Transverse colon (tissue), 4 donors: Measurements from ENCODE around the gene UBALD1. TPM values are rescaled to one million over a fixed set of nuclear protein-coding genes. Genes with fewer than 3 reads are reported as not detected.

Source experiments
- DNase-seq: peaks from one replicate; pipeline ENCODE4 v3.0.0-alpha.2; 2019
- H3K27ac ChIP-seq, 4 donors: fragments of 200-600 bp; sonication (generic); 2 replicates each; pipeline ENCODE4 v1.5.1; 2016 to 2018; ENCODE audit warnings: inconsistent platforms in 4 of 4
- H3K27me3 ChIP-seq: fragments of 200-600 bp; sonication (generic); 2 replicates; pipeline ENCODE4 v1.5.1; 2017; ENCODE audit warnings: inconsistent platforms
- H3K36me3 ChIP-seq, 4 donors: fragments of 200-600 bp; sonication (generic); 2 replicates each; pipeline ENCODE4 v1.5.1; 2017 to 2019; ENCODE audit warnings: inconsistent platforms in 4 of 4
- H3K4me1 ChIP-seq, 4 donors: fragments of 200-600 bp; sonication (generic); 2 replicates each; pipeline ENCODE4 v1.5.1; 2017 to 2020; ENCODE audit warnings: inconsistent platforms in 4 of 4
- H3K4me3 ChIP-seq, 4 donors: fragments of 200-600 bp; sonication (generic); 1 replicate in 1 of 4; 2 replicates in 3 of 4; pipeline versions ENCODE4 v1.5.1 to v1.6.1; 2017 to 2019; ENCODE audit warnings: inconsistent platforms in 4 of 4
- H3K9me3 ChIP-seq, 2 donors: fragments of 200-600 bp; sonication (generic); 2 replicates each; pipeline ENCODE4 v1.5.1; 2017 to 2019; ENCODE audit warnings: inconsistent platforms in 2 of 2
- CTCF ChIP-seq, 5 experiments: fragments of 200-600 bp in 3 of 5; fragments of 450-650 bp in 2 of 5; sonication (generic) in 3 of 5; IDR thresholded peaks; 1 replicate in 2 of 5; 2 replicates in 3 of 5; pipeline ENCODE4 v1.5.1; 2016 to 2017; ENCODE audit warnings: antibody characterized with exemption in 5 of 5, inconsistent platforms in 3 of 5, mild to moderate bottlenecking in 2 of 5, moderate library complexity in 1 of 5
- EP300 ChIP-seq: sonication (generic); formaldehyde crosslinking; IDR thresholded peaks from one replicate; pipeline ENCODE4 v1.6.1; 2017; ENCODE audit warnings: antibody characterized with exemption, low read depth
- POLR2A ChIP-seq: fragments of 450-650 bp; IDR thresholded peaks from one replicate; pipeline ENCODE4 v1.6.1; 2016; ENCODE audit warnings: antibody characterized with exemption, mild to moderate bottlenecking, moderate library complexity
- POLR2AphosphoS5 ChIP-seq, 3 donors: sonication (generic); formaldehyde crosslinking; IDR thresholded peaks; one replicate each; pipeline ENCODE4 v1.6.1; 2016; ENCODE audit warnings: antibody characterized with exemption in 3 of 3
- WGBS, 2 donors: methylation state at CpG; one replicate each; pipeline ENCODE4 v1.1.5; 2018; ENCODE audit warnings: low coverage in 1 of 2; 5-methylcytosine and 5-hydroxymethylcytosine counted together
- in situ Hi-C, 4 donors: fragments of 200-750 bp; cut with MboI; loops; one replicate each; pipeline versions ENCODE4 v1.15.0 to v1.15.1; 2017; ENCODE audit warnings: low sequenced_read_pairs in 3 of 4, low pct_ligation_motif_present in 1 of 4, low pct_unique_long_range_greater_than_20kb in 1 of 4
- intact Hi-C: fragments of 100-400 bp; cut with DNase I; formaldehyde crosslinking; loops from one replicate; pipeline ENCODE4 v1.15.1; 2023; ENCODE audit warnings: low total_unique reads
- total RNA-seq, 4 donors: library from RNA; depleted of rRNA; stranded (reverse); fragments of >200 nt; gene quantifications; one replicate each; pipeline ENCODE4 v1.1.0, GENCODE V29; 2016

The UBALD1 gene
- total RNA-seq, 4 donors from 2014 or later: 8.6 to 18.0 (median 10.5) TPM

GRCh38 chr16:4641306-4641687 lies 26.6 kb upstream of the UBALD1 start:
- in situ Hi-C loops (no loop called here), intact Hi-C loops (no loop called here)
- H3K4me1 ChIP-seq: peaks cover 0 to 12% (median 6%) of the 10 kb centered on the region in 4 donors
- H3K4me3 ChIP-seq: no peak overlapping the region
- no peaks in the 10 kb centered on the region for H3K9me3 ChIP-seq
- no peaks in the 10 kb centered on the region for H3K27me3 ChIP-seq
- no peak for DNase-seq
- TF ChIP-seq CTCF (IDR thresholded peaks at IDR 0.05) (no peak), POLR2A (no peak), EP300 (no peak), POLR2AphosphoS5 (IDR thresholded peaks at IDR 0.05) (no peak)
- H3K36me3 ChIP-seq: no peaks in the 10 kb centered on the region
- 85 to 87% methylated on average over 3 to 5 of the region's 5 CpGs for WGBS, 2 donors
- H3K27ac ChIP-seq: no peak overlapping the region

- Histone ChIP-seq H3K4me3 (no peak overlapping the region), H3K27me3 (no peaks in the 10 kb centered on the region), H3K9me3 (no peaks in the 10 kb centered on the region), H3K27ac (no peak overlapping the region), H3K36me3 (no peaks in the 10 kb centered on the region), H3K4me1 (peaks cover 0 to 12% (median 6%) of the 10 kb centered on the region in 4 donors)
- intact Hi-C loops (no loop called here), in situ Hi-C loops (no loop called here)
- whole genome bisulfite sequencing, 2 donors: 62 to 69% methylated on average over 2 to 19 of the region's 19 CpGs
- DNase-seq: no peak
- TF ChIP-seq EP300: no peak
- no peak for TF ChIP-seq CTCF (IDR thresholded peaks at IDR 0.05)
- TF ChIP-seq POLR2AphosphoS5 (IDR thresholded peaks at IDR 0.05): no peak
- no peak for TF ChIP-seq POLR2A
Measured at GRCh38 chr16:4640572-4641305, 26.1 kb upstream of the UBALD1 start.

DNA sequence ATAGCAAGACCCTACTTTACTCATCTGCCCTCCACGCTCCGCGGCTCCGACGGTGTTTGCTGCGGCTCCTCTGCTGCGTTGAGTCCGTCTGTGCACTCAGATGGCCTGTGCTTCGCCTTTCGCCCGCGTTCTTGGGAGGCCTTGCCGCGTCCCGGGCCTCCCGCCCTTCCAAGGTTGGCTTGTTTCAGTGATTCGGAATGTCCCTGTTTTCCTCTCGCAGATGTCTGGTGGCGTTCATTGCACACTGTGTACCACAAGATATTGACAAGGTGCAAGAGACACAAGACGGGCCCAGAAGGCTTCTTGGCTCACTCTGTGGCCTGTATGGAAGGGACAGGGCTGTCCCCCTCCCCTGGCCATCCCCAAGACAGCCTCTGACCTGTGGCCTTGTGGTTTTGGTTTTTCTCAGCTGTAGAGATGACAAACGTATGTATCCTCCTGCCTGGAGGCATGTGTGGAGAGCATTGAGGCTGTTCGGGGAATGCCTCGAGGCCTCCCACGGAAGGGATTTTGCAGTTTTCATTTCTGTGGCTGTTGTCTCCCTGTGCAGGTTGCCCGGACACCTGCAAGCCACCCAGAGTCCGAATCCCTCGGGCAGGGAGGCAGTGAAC lies 25.3 kb upstream of the UBALD1 start:
- WGBS, 2 donors: 87 to 90% methylated on average over 3 to 25 of the region's 27 CpGs
- no peak for DNase-seq
- Histone ChIP-seq H3K9me3 (no peaks in the 10 kb centered on the region), H3K4me3 (no peak overlapping the region), H3K36me3 (peaks cover 0 to 5% (median 0%) of the 10 kb centered on the region in 4 donors), H3K27me3 (no peaks in the 10 kb centered on the region), H3K27ac (no peak overlapping the region), H3K4me1 (peaks cover 0 to 12% (median 6%) of the 10 kb centered on the region in 4 donors)
- no peak for TF ChIP-seq POLR2A
- TF ChIP-seq POLR2AphosphoS5 (IDR thresholded peaks at IDR 0.05): no peak
- TF ChIP-seq EP300: no peak
- no peak for TF ChIP-seq CTCF (IDR thresholded peaks at IDR 0.05)
- intact Hi-C loops (no loop called here), in situ Hi-C loops (no loop called here)

GRCh38 chr16:4637501-4638166 lies 22.9 kb upstream of the UBALD1 start:
- 83 to 90% methylated on average over 10 to 21 of the region's 21 CpGs for WGBS, 2 donors
- Histone ChIP-seq H3K27me3 (no peaks in the 10 kb centered on the region), H3K36me3 (peaks cover 0 to 9% (median 0%) of the 10 kb centered on the region in 4 donors), H3K9me3 (no peaks in the 10 kb centered on the region), H3K4me1 (peaks cover 0 to 12% (median 6%) of the 10 kb centered on the region in 4 donors), H3K4me3 (no peak overlapping the region), H3K27ac (no peak overlapping the region)
- intact Hi-C loops (no loop called here), in situ Hi-C loops (no loop called here)
- no peak for TF ChIP-seq CTCF (IDR thresholded peaks at IDR 0.05)
- no peak for TF ChIP-seq POLR2AphosphoS5 (IDR thresholded peaks at IDR 0.05)
- DNase-seq: no peak
